Activated naive CD4-positive, alpha-beta T cell treated with anti-CD3 and anti-CD28 coated beads, Interleukin-2, amount 50 U/mL, for 24 hours (primary cell): ENCODE data around the gene MAPRE3.

Source experiments
- H3K27ac Mint-ChIP-seq: one replicate; pipeline ENCODE4 v1.8.0; 2021; ENCODE audit warnings: mild to moderate bottlenecking, mixed read lengths
- H3K27me3 Mint-ChIP-seq: one replicate; pipeline ENCODE4 v1.8.0; 2021; ENCODE audit warnings: mixed read lengths
- H3K36me3 Mint-ChIP-seq: one replicate; pipeline ENCODE4 v1.8.0; 2021; ENCODE audit warnings: mixed read lengths
- H3K4me1 Mint-ChIP-seq: one replicate; pipeline ENCODE4 v1.8.0; 2021; ENCODE audit warnings: mixed read lengths
- H3K4me3 Mint-ChIP-seq: one replicate; pipeline ENCODE4 v1.8.0; 2021; ENCODE audit warnings: mild to moderate bottlenecking, mixed read lengths
- H3K9me3 Mint-ChIP-seq: one replicate; pipeline ENCODE4 v1.8.0; 2021; ENCODE audit warnings: mixed read lengths

The MAPRE3 gene

GRCh38 chr2:26942543-26943295, 27.7 kb upstream of the MAPRE3 start:
- H3K9me3 Mint-ChIP-seq: no peaks in the 10 kb centered on the region
- H3K36me3 Mint-ChIP-seq: no peaks in the 10 kb centered on the region
- H3K4me3 Mint-ChIP-seq: no peak overlapping the region
- peaks cover 7% of the 10 kb centered on the region for H3K27me3 Mint-ChIP-seq
- H3K27ac Mint-ChIP-seq: no peak overlapping the region
- peaks cover 5% of the 10 kb centered on the region for H3K4me1 Mint-ChIP-seq

GRCh38 chr2:26945991-26946750, 24.3 kb upstream of the MAPRE3 start:
- H3K36me3 Mint-ChIP-seq: no peaks in the 10 kb centered on the region
- H3K27me3 Mint-ChIP-seq: peaks cover 7% of the 10 kb centered on the region
- peaks cover 5% of the 10 kb centered on the region for H3K4me1 Mint-ChIP-seq
- no peaks in the 10 kb centered on the region for H3K9me3 Mint-ChIP-seq
- H3K27ac Mint-ChIP-seq: no peak overlapping the region
- no peak overlapping the region for H3K4me3 Mint-ChIP-seq

GRCh38 chr2:26946841-26947784, 23.3 kb upstream of the MAPRE3 start:
- peaks cover 7% of the 10 kb centered on the region for H3K27me3 Mint-ChIP-seq
- no peaks in the 10 kb centered on the region for H3K36me3 Mint-ChIP-seq
- no peak overlapping the region for H3K4me3 Mint-ChIP-seq
- no peak overlapping the region for H3K27ac Mint-ChIP-seq
- peaks cover 5% of the 10 kb centered on the region for H3K4me1 Mint-ChIP-seq
- H3K9me3 Mint-ChIP-seq: no peaks in the 10 kb centered on the region

GRCh38 chr2:26948800-26949199, 21.6 kb upstream of the MAPRE3 start:
- Mint-ChIP-seq H3K36me3 (no peaks in the 10 kb centered on the region), H3K4me3 (no peak overlapping the region), H3K27me3 (peaks cover 4% of the 10 kb centered on the region), H3K27ac (no peak overlapping the region), H3K9me3 (no peaks in the 10 kb centered on the region), H3K4me1 (no peaks in the 10 kb centered on the region)

GRCh38 chr2:26950246-26950645, 20.2 kb upstream of the MAPRE3 start:
- H3K4me1 Mint-ChIP-seq: no peaks in the 10 kb centered on the region
- no peak overlapping the region for H3K27ac Mint-ChIP-seq
- no peaks in the 10 kb centered on the region for H3K9me3 Mint-ChIP-seq
- H3K4me3 Mint-ChIP-seq: no peak overlapping the region
- peaks cover 10% of the 10 kb centered on the region for H3K27me3 Mint-ChIP-seq
- H3K36me3 Mint-ChIP-seq: no peaks in the 10 kb centered on the region

GRCh38 chr2:26951236-26951635, 19.2 kb upstream of the MAPRE3 start:
- peaks cover 10% of the 10 kb centered on the region for H3K27me3 Mint-ChIP-seq
- H3K27ac Mint-ChIP-seq: no peak overlapping the region
- H3K9me3 Mint-ChIP-seq: no peaks in the 10 kb centered on the region
- H3K36me3 Mint-ChIP-seq: no peaks in the 10 kb centered on the region
- no peak overlapping the region for H3K4me3 Mint-ChIP-seq
- no peaks in the 10 kb centered on the region for H3K4me1 Mint-ChIP-seq

- H3K4me1 Mint-ChIP-seq: no peaks in the 10 kb centered on the region
Measured at GRCh38 chr2:26952374-26952773, 18.1 kb upstream of the MAPRE3 start.

GRCh38 chr2:26954135-26954534, 16.3 kb upstream of the MAPRE3 start:
- no peak overlapping the region for H3K27ac Mint-ChIP-seq
- no peaks in the 10 kb centered on the region for H3K4me1 Mint-ChIP-seq

More at GRCh38 chr2:26952374-26952773, 18.1 kb upstream of the MAPRE3 start:
- peaks cover 12% of the 10 kb centered on the region for H3K27me3 Mint-ChIP-seq
- no peak overlapping the region for H3K4me3 Mint-ChIP-seq
- no peaks in the 10 kb centered on the region for H3K9me3 Mint-ChIP-seq
- H3K27ac Mint-ChIP-seq: no peak overlapping the region
- H3K36me3 Mint-ChIP-seq: no peaks in the 10 kb centered on the region

GRCh38 chr2:26957041-26957440, 13.4 kb upstream of the MAPRE3 start:
- Mint-ChIP-seq H3K9me3 (no peaks in the 10 kb centered on the region), H3K27ac (no peak overlapping the region), H3K4me1 (no peaks in the 10 kb centered on the region), H3K36me3 (no peaks in the 10 kb centered on the region), H3K4me3 (no peak overlapping the region), H3K27me3 (peaks cover 15% of the 10 kb centered on the region)

More at GRCh38 chr2:26954135-26954534, 16.3 kb upstream of the MAPRE3 start:
- H3K4me3 Mint-ChIP-seq: no peak overlapping the region
- H3K36me3 Mint-ChIP-seq: no peaks in the 10 kb centered on the region
- H3K9me3 Mint-ChIP-seq: no peaks in the 10 kb centered on the region
- peaks cover 13% of the 10 kb centered on the region for H3K27me3 Mint-ChIP-seq

GRCh38 chr2:26957534-26957933, 12.9 kb upstream of the MAPRE3 start:
- H3K4me1 Mint-ChIP-seq: no peaks in the 10 kb centered on the region
- no peaks in the 10 kb centered on the region for H3K9me3 Mint-ChIP-seq
- H3K4me3 Mint-ChIP-seq: no peak overlapping the region
- H3K36me3 Mint-ChIP-seq: no peaks in the 10 kb centered on the region
- H3K27ac Mint-ChIP-seq: peak overlapping the region; percentile 1
- H3K27me3 Mint-ChIP-seq: peaks cover 15% of the 10 kb centered on the region

GRCh38 chr2:26959331-26959730, 11.1 kb upstream of the MAPRE3 start:
- Mint-ChIP-seq H3K27ac (no peak overlapping the region), H3K4me1 (no peaks in the 10 kb centered on the region), H3K27me3 (peaks cover 16% of the 10 kb centered on the region), H3K4me3 (no peak overlapping the region), H3K9me3 (no peaks in the 10 kb centered on the region), H3K36me3 (no peaks in the 10 kb centered on the region)

GRCh38 chr2:26964446-26965130, 5.8 kb upstream of the MAPRE3 start:
- no peaks in the 10 kb centered on the region for H3K36me3 Mint-ChIP-seq
- peaks cover 10% of the 10 kb centered on the region for H3K4me1 Mint-ChIP-seq
- peaks cover 14% of the 10 kb centered on the region for H3K27me3 Mint-ChIP-seq
- H3K27ac Mint-ChIP-seq: no peak overlapping the region
- no peaks in the 10 kb centered on the region for H3K9me3 Mint-ChIP-seq
- H3K4me3 Mint-ChIP-seq: no peak overlapping the region

GRCh38 chr2:26968001-26968400, 2.4 kb upstream of the MAPRE3 start:
- peaks cover 25% of the 10 kb centered on the region for H3K4me1 Mint-ChIP-seq
- no peak overlapping the region for H3K4me3 Mint-ChIP-seq
- no peak overlapping the region for H3K27ac Mint-ChIP-seq
- H3K9me3 Mint-ChIP-seq: no peaks in the 10 kb centered on the region
- no peaks in the 10 kb centered on the region for H3K36me3 Mint-ChIP-seq
- H3K27me3 Mint-ChIP-seq: peaks cover 13% of the 10 kb centered on the region

GRCh38 chr2:26969077-26969844, 1.2 kb upstream of the MAPRE3 start:
- Mint-ChIP-seq H3K27me3 (peaks cover 10% of the 10 kb centered on the region), H3K27ac (no peak overlapping the region), H3K4me1 (peaks cover 25% of the 10 kb centered on the region), H3K4me3 (peak overlapping the region; percentile 78), H3K9me3 (no peaks in the 10 kb centered on the region), H3K36me3 (no peaks in the 10 kb centered on the region)
